NT2/D1 (cell line): Measurements from ENCODE around the gene UPK3BL2.
"Not testable (repeated sequence)": the region's sequence is repeated elsewhere in the genome, so short reads cannot be mapped to it uniquely, and the experiment has no call there.

Experiments used
- SUZ12 ChIP-seq: IDR thresholded peaks from 2 replicates; pipeline ENCODE4 v1.6.1; 2011; ENCODE audit not compliant: insufficient read length, insufficient read depth; ENCODE audit errors: extremely low read depth
- YY1 ChIP-seq: IDR thresholded peaks from 2 replicates; pipeline ENCODE4 v1.6.1; 2011; ENCODE audit not compliant: insufficient read length, insufficient read depth
- ZNF274 ChIP-seq: IDR thresholded peaks from 2 replicates; pipeline ENCODE4 v1.6.1; 2011; ENCODE audit warnings: mild to moderate bottlenecking, low read depth, low read length

- not testable (repeated sequence) for TF ChIP-seq YY1, SUZ12, ZNF274
Observed at GRCh38 chr7:102527182-102527581, 16.3 kb downstream of the UPK3BL2 start.
